Neural progenitor cell (in vitro differentiated cells): ENCODE results near the gene PDE11A. TPM values are rescaled to one million over a fixed set of nuclear protein-coding genes. Genes with fewer than 3 reads are reported as not detected.

Experiments
- DNase-seq: peaks from one replicate; pipeline ENCODE4 v3.0.0-alpha.2; 2016; ENCODE audit warnings: low spot score
- H2AFZ ChIP-seq: fragments of 200-600 bp; sonication (generic); replicated peaks from 2 replicates; pipeline ENCODE4 v1.6.1; 2016; ENCODE audit warnings: antibody characterized with exemption
- H3F3A ChIP-seq: fragments of 200-600 bp; sonication (generic); 2 replicates; pipeline ENCODE4 v1.6.1; 2016; ENCODE audit warnings: antibody characterized with exemption, low read depth
- H3K27ac ChIP-seq: fragments of 200-600 bp; sonication (generic); 2 replicates; pipeline ENCODE4 v1.5.1; 2016; ENCODE audit warnings: mild to moderate bottlenecking
- H3K27me3 ChIP-seq: fragments of 200-600 bp; sonication (generic); 2 replicates; pipeline ENCODE4 v1.6.1; 2016; ENCODE audit warnings: mild to moderate bottlenecking, moderate library complexity
- H3K36me3 ChIP-seq: fragments of 200-600 bp; sonication (generic); 2 replicates; pipeline ENCODE4 v1.5.1; 2016
- H3K4me1 ChIP-seq: fragments of 200-600 bp; sonication (generic); 2 replicates; pipeline ENCODE4 v1.6.1; 2016; ENCODE audit warnings: mixed run types
- H3K4me2 ChIP-seq: fragments of 200-600 bp; sonication (generic); 2 replicates; pipeline ENCODE4 v1.6.1; 2016
- H3K4me3 ChIP-seq: fragments of 200-600 bp; sonication (generic); 2 replicates; pipeline ENCODE4 v1.5.1; 2016
- H3K79me2 ChIP-seq: fragments of 200-600 bp; sonication (generic); 2 replicates; pipeline ENCODE4 v1.6.1; 2016; ENCODE audit warnings: low read depth
- H3K9ac ChIP-seq: fragments of 200-600 bp; sonication (generic); 2 replicates; pipeline ENCODE4 v1.6.1; 2016
- H3K9me3 ChIP-seq: fragments of 200-600 bp; sonication (generic); 2 replicates; pipeline ENCODE4 v1.5.1; 2016; ENCODE audit warnings: low read depth
- H4K20me1 ChIP-seq: fragments of 200-600 bp; sonication (generic); 2 replicates; pipeline ENCODE4 v1.6.1; 2016; ENCODE audit warnings: low read depth
- H3K27ac Mint-ChIP-seq: 3 replicates; pipeline ENCODE4 v1.8.0; 2021; ENCODE audit warnings: mixed read lengths
- H3K27me3 Mint-ChIP-seq: 2 replicates; pipeline ENCODE4 v1.8.0; 2022; ENCODE audit warnings: low read depth, mild to moderate bottlenecking, inconsistent platforms, moderate library complexity, mixed read lengths; ENCODE audit not compliant: insufficient read depth
- H3K36me3 Mint-ChIP-seq: 3 replicates; pipeline ENCODE4 v1.8.0; 2021; ENCODE audit warnings: mixed read lengths
- H3K4me1 Mint-ChIP-seq: 3 replicates; pipeline ENCODE4 v1.8.0; 2021; ENCODE audit warnings: mixed read lengths
- H3K4me3 Mint-ChIP-seq: 3 replicates; pipeline ENCODE4 v1.8.0; 2021; ENCODE audit warnings: mild to moderate bottlenecking, moderate library complexity, mixed read lengths
- H3K9me3 Mint-ChIP-seq: 3 replicates; pipeline ENCODE4 v1.8.0; 2020; ENCODE audit warnings: mixed read lengths
- EZH2 ChIP-seq: fragments of 200-600 bp; sonication (generic); IDR thresholded peaks from 2 replicates; pipeline ENCODE4 v1.6.1; 2017; ENCODE audit warnings: antibody characterized with exemption, mild to moderate bottlenecking, moderate library complexity
- EZH2phosphoT487 ChIP-seq: fragments of 200-600 bp; sonication (generic); IDR thresholded peaks from 2 replicates; pipeline ENCODE4 v1.6.1; 2017; ENCODE audit warnings: antibody characterized with exemption
- total RNA-seq: library from RNA; depleted of rRNA; stranded (reverse); fragments of >200 nt; gene quantifications from 2 replicates; pipeline ENCODE4 v1.2.3, GENCODE V29; 2015; ENCODE audit warnings: low replicate concordance
- TF ChIP-seq, protein P1 (sequence below): fragments of 200-600 bp; sonication (generic); IDR thresholded peaks from 2 replicates; pipeline ENCODE4 v1.5.1; 2017; ENCODE audit warnings: antibody characterized with exemption, mild to moderate bottlenecking

The PDE11A gene
- total RNA-seq, 1 donor from 2014 or later: 0.13 TPM

DNA sequence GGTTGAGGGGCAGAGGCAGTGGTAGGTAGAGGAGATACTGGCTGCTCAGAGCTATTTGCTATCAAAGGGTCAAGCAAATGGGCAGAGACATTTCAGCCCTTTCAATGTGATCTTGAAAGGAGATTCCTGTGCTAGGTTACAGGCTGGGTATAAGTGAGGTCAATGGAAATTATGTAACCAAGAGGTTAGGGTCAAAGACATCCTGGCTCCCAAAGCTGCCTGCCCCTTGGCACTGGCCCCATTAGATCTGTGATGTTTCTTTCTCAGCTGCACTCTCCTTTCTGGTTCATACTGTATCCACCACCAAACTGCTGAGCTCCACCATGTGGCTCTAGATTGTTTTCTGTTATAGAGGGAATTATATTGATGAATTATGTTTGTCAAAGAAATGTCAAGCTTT lies 479.6 kb downstream of the PDE11A start:
- no peaks in the 10 kb centered on the region for H3K4me1 ChIP-seq
- no peaks in the 10 kb centered on the region for H3K79me2 ChIP-seq
- Mint-ChIP-seq H3K27me3 (peaks cover 12% of the 10 kb centered on the region), H3K27ac (no peak overlapping the region), H3K4me3 (no peak overlapping the region), H3K9me3 (no peaks in the 10 kb centered on the region), H3K36me3 (no peaks in the 10 kb centered on the region), H3K4me1 (peaks cover 19% of the 10 kb centered on the region)
- H3K4me2 ChIP-seq: no peak overlapping the region
- H3K36me3 ChIP-seq: no peaks in the 10 kb centered on the region
- H3F3A ChIP-seq: no peaks in the 10 kb centered on the region
- no peaks in the 10 kb centered on the region for H3K27me3 ChIP-seq
- H3K9me3 ChIP-seq: no peaks in the 10 kb centered on the region
- H3K27ac ChIP-seq: no peak overlapping the region
- H2AFZ ChIP-seq: no peak overlapping the region
- no peak for DNase-seq
- no peaks in the 10 kb centered on the region for H4K20me1 ChIP-seq
- TF ChIP-seq, protein P1, sequence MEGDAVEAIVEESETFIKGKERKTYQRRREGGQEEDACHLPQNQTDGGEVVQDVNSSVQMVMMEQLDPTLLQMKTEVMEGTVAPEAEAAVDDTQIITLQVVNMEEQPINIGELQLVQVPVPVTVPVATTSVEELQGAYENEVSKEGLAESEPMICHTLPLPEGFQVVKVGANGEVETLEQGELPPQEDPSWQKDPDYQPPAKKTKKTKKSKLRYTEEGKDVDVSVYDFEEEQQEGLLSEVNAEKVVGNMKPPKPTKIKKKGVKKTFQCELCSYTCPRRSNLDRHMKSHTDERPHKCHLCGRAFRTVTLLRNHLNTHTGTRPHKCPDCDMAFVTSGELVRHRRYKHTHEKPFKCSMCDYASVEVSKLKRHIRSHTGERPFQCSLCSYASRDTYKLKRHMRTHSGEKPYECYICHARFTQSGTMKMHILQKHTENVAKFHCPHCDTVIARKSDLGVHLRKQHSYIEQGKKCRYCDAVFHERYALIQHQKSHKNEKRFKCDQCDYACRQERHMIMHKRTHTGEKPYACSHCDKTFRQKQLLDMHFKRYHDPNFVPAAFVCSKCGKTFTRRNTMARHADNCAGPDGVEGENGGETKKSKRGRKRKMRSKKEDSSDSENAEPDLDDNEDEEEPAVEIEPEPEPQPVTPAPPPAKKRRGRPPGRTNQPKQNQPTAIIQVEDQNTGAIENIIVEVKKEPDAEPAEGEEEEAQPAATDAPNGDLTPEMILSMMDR: no peak
- no peak for TF ChIP-seq EZH2phosphoT487
- TF ChIP-seq EZH2: no peak
- no peak overlapping the region for H3K4me3 ChIP-seq
- no peak overlapping the region for H3K9ac ChIP-seq

DNA sequence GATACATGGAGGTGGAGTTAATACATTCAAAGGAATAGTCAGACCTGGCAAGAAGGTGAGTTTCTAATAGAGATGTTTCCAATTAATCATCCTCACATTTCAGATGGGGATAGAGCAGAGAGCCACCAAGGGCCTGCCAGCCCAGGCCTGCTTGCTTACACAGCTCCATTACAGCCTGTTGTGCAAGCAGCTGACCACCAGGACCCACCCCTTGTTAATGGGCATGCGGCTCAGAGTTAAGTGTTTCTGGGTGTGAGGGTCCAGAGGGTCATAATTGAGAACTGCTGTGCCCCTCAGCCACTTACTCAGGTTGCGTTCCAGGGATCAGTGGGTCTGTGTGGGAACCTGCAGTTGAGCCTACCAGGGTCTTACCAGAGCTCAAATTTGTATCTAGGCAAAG lies 480.2 kb downstream of the PDE11A start:
- DNase-seq: no peak
- TF ChIP-seq EZH2: no peak
- TF ChIP-seq, protein P1: no peak
- no peak for TF ChIP-seq EZH2phosphoT487
- H3K4me2 ChIP-seq: no peak overlapping the region

DNA sequence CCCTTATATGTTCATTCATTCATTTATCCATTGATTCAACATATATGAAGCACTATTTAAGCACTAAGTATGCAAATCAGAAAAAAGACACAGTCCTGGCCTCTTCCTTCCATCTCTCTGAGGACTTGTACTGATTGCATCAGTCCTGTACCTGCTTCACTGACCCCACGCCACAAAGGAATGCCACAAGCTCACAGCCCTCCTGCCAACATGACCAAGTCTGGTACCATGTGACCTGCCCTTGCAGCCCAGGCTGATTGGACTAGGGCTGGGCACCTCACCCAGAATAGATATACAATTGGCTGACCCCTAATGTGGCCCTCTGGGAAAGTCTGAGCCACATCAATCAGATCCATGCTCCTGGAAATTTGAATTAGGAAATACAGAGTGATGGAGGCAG lies 483.4 kb downstream of the PDE11A start:
- H3K79me2 ChIP-seq: no peaks in the 10 kb centered on the region
- TF ChIP-seq, protein P1: no peak
- TF ChIP-seq EZH2: no peak
- TF ChIP-seq EZH2phosphoT487: no peak
- no peak for DNase-seq
- no peak overlapping the region for H3K27ac ChIP-seq
- Mint-ChIP-seq H3K4me3 (no peak overlapping the region), H3K27me3 (peaks cover 14% of the 10 kb centered on the region), H3K4me1 (peaks cover 15% of the 10 kb centered on the region), H3K36me3 (no peaks in the 10 kb centered on the region), H3K9me3 (no peaks in the 10 kb centered on the region), H3K27ac (no peak overlapping the region)
- H3K4me1 ChIP-seq: no peaks in the 10 kb centered on the region
- no peak overlapping the region for H3K4me3 ChIP-seq
- no peaks in the 10 kb centered on the region for H3K27me3 ChIP-seq
- H3K9ac ChIP-seq: no peak overlapping the region
- H3F3A ChIP-seq: no peaks in the 10 kb centered on the region
- no peaks in the 10 kb centered on the region for H3K36me3 ChIP-seq
- no peaks in the 10 kb centered on the region for H4K20me1 ChIP-seq
- H3K4me2 ChIP-seq: no peak overlapping the region
- H2AFZ ChIP-seq: no peak overlapping the region
- H3K9me3 ChIP-seq: no peaks in the 10 kb centered on the region

More for the DNA sequence above, 480.2 kb downstream of the PDE11A start:
- H2AFZ ChIP-seq: no peak overlapping the region
- no peak overlapping the region for H3K4me3 ChIP-seq
- Mint-ChIP-seq H3K27me3 (peaks cover 10% of the 10 kb centered on the region), H3K4me3 (no peak overlapping the region), H3K27ac (no peak overlapping the region), H3K9me3 (no peaks in the 10 kb centered on the region), H3K4me1 (peaks cover 15% of the 10 kb centered on the region), H3K36me3 (no peaks in the 10 kb centered on the region)
- H3K9ac ChIP-seq: no peak overlapping the region
- H3K79me2 ChIP-seq: no peaks in the 10 kb centered on the region
- H3K4me1 ChIP-seq: no peaks in the 10 kb centered on the region
- H3F3A ChIP-seq: no peaks in the 10 kb centered on the region
- no peak overlapping the region for H3K27ac ChIP-seq
- H4K20me1 ChIP-seq: no peaks in the 10 kb centered on the region
- H3K27me3 ChIP-seq: no peaks in the 10 kb centered on the region
- no peaks in the 10 kb centered on the region for H3K9me3 ChIP-seq
- no peaks in the 10 kb centered on the region for H3K36me3 ChIP-seq
